Central memory CD8-positive, alpha-beta T cell (primary cell): ENCODE measurements around the gene TAPBP.
"Not testable (repeated sequence)": the region's sequence is repeated elsewhere in the genome, so short reads cannot be mapped to it uniquely, and the experiment has no call there.

Source experiments
- ATAC-seq: fragments of 150-1000 bp; cut with Tn5 transposase; replicated peaks from 2 replicates; pipeline ENCODE4 v1.10.0; 2022; ENCODE audit warnings: mild to moderate bottlenecking, moderate FRiP score, moderate number of reproducible peaks; ENCODE audit not compliant: poor library complexity, severe bottlenecking; ENCODE audit errors: extremely low read depth
- DNase-seq, 2 donors: peaks; one replicate each; pipeline ENCODE4 v3.0.0; 2021; ENCODE audit warnings: low spot score in 2 of 2
- H3K27ac Mint-ChIP-seq: one replicate; pipeline ENCODE4 v1.8.0; 2022; ENCODE audit warnings: low read depth, mild to moderate bottlenecking, moderate library complexity, mixed read lengths
- H3K27me3 Mint-ChIP-seq: one replicate; pipeline ENCODE4 v1.8.0; 2022; ENCODE audit warnings: mixed read lengths
- H3K36me3 Mint-ChIP-seq: one replicate; pipeline ENCODE4 v1.8.0; 2022; ENCODE audit warnings: mild to moderate bottlenecking, moderate library complexity, mixed read lengths; ENCODE audit not compliant: insufficient read depth
- H3K4me1 Mint-ChIP-seq: one replicate; pipeline ENCODE4 v1.8.0; 2022; ENCODE audit warnings: mixed read lengths
- H3K4me3 Mint-ChIP-seq: one replicate; pipeline ENCODE4 v1.8.0; 2022; ENCODE audit warnings: mild to moderate bottlenecking, moderate library complexity, mixed read lengths
- H3K9me3 Mint-ChIP-seq: one replicate; pipeline ENCODE4 v1.8.0; 2022; ENCODE audit warnings: mixed read lengths

TAPBP gene

GRCh38 chr6:33275795-33276580 is 37.9 kb downstream of the TAPBP start:
- not testable (repeated sequence) for ATAC-seq, H3K9me3 Mint-ChIP-seq, H3K27me3 Mint-ChIP-seq, DNase-seq
- Mint-ChIP-seq H3K4me3 (peak overlapping the region; percentile 86), H3K4me1 (peaks cover 73% of the 10 kb centered on the region), H3K27ac (peak overlapping the region; percentile 92), H3K36me3 (peaks cover 55% of the 10 kb centered on the region)

- no peaks in the 10 kb centered on the region for H3K27me3 Mint-ChIP-seq
- H3K9me3 Mint-ChIP-seq: no peaks in the 10 kb centered on the region
- peaks cover 49% of the 10 kb centered on the region for H3K36me3 Mint-ChIP-seq
- H3K4me3 Mint-ChIP-seq: peak overlapping the region; percentile 98
- H3K4me1 Mint-ChIP-seq: peaks cover 73% of the 10 kb centered on the region
- ATAC-seq: no peak
- DNase-seq: no peak
- H3K27ac Mint-ChIP-seq: peak overlapping the region; percentile 80
Measured at GRCh38 chr6:33273924-33274902, 39.7 kb downstream of the TAPBP start.

- H3K4me3 Mint-ChIP-seq: peak overlapping the region; percentile 98
- H3K27ac Mint-ChIP-seq: peak overlapping the region; percentile 98
- ATAC-seq (no peak), DNase-seq (no peak)
- no peaks in the 10 kb centered on the region for H3K27me3 Mint-ChIP-seq
- no peaks in the 10 kb centered on the region for H3K9me3 Mint-ChIP-seq
- peaks cover 70% of the 10 kb centered on the region for H3K4me1 Mint-ChIP-seq
- peaks cover 52% of the 10 kb centered on the region for H3K36me3 Mint-ChIP-seq
Measured at GRCh38 chr6:33273129-33273923, 40.6 kb downstream of the TAPBP start.

DNA sequence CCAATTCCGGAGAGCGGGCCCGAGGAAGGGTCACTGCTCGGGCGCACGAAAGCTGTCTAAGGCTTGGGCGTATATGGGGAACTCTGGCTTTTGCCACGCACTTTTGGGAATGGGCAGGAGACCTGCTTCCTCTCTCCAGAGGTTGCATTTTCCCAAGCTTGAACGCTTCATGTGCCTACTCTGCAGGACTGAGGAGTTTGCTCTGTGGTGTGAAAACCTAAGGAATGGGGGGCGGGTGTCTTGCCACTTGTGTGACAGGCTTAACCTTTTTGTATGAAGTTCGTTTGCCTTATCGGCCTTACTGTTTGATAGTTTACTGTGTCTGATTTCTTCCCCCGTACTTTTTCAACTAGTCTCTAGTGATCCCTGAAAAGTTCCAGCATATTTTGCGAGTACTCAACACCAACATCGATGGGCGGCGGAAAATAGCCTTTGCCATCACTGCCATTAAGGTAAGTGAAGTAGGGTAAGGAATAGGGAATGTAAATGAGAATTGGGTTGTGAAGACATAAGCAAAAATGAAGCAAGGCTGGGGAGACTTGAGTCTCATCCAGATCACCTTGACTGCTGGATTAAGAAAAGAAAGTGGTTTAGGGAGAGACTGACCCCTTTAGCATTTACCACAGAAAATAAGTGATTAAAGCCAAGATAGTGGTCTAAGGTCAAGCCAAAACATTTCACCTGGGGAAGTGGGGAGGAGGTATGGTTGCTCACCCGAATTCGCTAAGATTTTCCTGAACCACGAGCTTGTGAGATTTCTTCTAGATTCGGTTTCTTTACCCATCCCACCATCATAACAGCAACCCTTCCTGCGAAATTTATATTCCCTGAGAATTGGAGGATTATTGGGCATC is 41.4 kb downstream of the TAPBP start:
- no peaks in the 10 kb centered on the region for H3K9me3 Mint-ChIP-seq
- H3K27ac Mint-ChIP-seq: peak overlapping the region; percentile 98
- DNase-seq (no peak), ATAC-seq (no peak)
- H3K4me3 Mint-ChIP-seq: peak overlapping the region; percentile 98
- peaks cover 54% of the 10 kb centered on the region for H3K36me3 Mint-ChIP-seq
- H3K4me1 Mint-ChIP-seq: peaks cover 62% of the 10 kb centered on the region
- no peaks in the 10 kb centered on the region for H3K27me3 Mint-ChIP-seq

GRCh38 chr6:33271468-33272274 is 42.2 kb downstream of the TAPBP start, which contains the start of the genes RPS18 and VPS52:
Gene RPS18, plus strand, starts transcription at chr6:33272075. Its CDS starts 45 bp downstream, at chr6:33272120.
Gene VPS52, minus strand, starts transcription at chr6:33271876. Its CDS starts 201 bp downstream, at chr6:33271675.
- no peaks in the 10 kb centered on the region for H3K9me3 Mint-ChIP-seq
- H3K4me1 Mint-ChIP-seq: peaks cover 58% of the 10 kb centered on the region
- H3K27me3 Mint-ChIP-seq: no peaks in the 10 kb centered on the region
- peak within 1 kb of the TSS; percentile 98 for H3K4me3 Mint-ChIP-seq
- ATAC-seq (peak; percentile 93), DNase-seq (peak; percentile 85 to 94)
- H3K27ac Mint-ChIP-seq: peak within 1 kb of the TSS; percentile 98
- H3K36me3 Mint-ChIP-seq: peaks cover 55% of the 10 kb centered on the region

- ATAC-seq (peak; percentile 50), DNase-seq (no peak)
- Mint-ChIP-seq H3K4me1 (peaks cover 52% of the 10 kb centered on the region), H3K27me3 (no peaks in the 10 kb centered on the region), H3K4me3 (peak overlapping the region; percentile 98), H3K27ac (peak overlapping the region; percentile 98), H3K9me3 (no peaks in the 10 kb centered on the region), H3K36me3 (peaks cover 56% of the 10 kb centered on the region)
Measured at GRCh38 chr6:33271117-33271467, 42.8 kb downstream of the TAPBP start.

DNA sequence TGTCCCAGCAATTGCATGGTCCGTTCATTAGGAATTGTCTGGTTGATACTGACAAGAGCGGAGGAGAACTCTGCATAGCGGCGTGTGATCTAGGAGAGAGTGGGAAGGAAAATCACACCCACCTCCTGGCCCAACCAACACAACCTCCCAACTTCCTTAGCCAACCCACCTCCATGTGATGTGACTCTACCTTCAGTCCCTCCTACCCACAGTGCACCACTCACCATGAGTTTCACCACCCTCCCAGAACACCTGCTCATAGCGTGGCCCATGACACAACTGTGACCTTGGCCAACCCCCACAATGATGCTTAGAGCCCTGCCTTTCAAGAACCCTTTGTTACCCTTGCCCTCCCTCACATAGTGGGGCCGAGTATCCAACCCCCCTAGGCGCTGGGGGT is 49.9 kb downstream of the TAPBP start:
- H3K9me3 Mint-ChIP-seq: no peaks in the 10 kb centered on the region
- H3K36me3 Mint-ChIP-seq: peaks cover 70% of the 10 kb centered on the region
- H3K4me3 Mint-ChIP-seq: no peak overlapping the region
- H3K27ac Mint-ChIP-seq: no peak overlapping the region
- ATAC-seq (no peak), DNase-seq (no peak)
- no peaks in the 10 kb centered on the region for H3K27me3 Mint-ChIP-seq
- peaks cover 14% of the 10 kb centered on the region for H3K4me1 Mint-ChIP-seq

GRCh38 chr6:33262490-33262889 is 51.4 kb downstream of the TAPBP start:
- H3K9me3 Mint-ChIP-seq, H3K27ac Mint-ChIP-seq, H3K4me1 Mint-ChIP-seq, ATAC-seq, DNase-seq, H3K4me3 Mint-ChIP-seq, H3K27me3 Mint-ChIP-seq: not testable (repeated sequence)
- H3K36me3 Mint-ChIP-seq: peaks cover 67% of the 10 kb centered on the region

- DNase-seq (no peak), ATAC-seq (no peak)
- Mint-ChIP-seq H3K27ac (no peak overlapping the region), H3K9me3 (no peaks in the 10 kb centered on the region), H3K4me1 (peaks cover 7% of the 10 kb centered on the region), H3K36me3 (peaks cover 58% of the 10 kb centered on the region), H3K4me3 (no peak overlapping the region), H3K27me3 (no peaks in the 10 kb centered on the region)
Measured at GRCh38 chr6:33259032-33259431, 54.8 kb downstream of the TAPBP start.

DNA sequence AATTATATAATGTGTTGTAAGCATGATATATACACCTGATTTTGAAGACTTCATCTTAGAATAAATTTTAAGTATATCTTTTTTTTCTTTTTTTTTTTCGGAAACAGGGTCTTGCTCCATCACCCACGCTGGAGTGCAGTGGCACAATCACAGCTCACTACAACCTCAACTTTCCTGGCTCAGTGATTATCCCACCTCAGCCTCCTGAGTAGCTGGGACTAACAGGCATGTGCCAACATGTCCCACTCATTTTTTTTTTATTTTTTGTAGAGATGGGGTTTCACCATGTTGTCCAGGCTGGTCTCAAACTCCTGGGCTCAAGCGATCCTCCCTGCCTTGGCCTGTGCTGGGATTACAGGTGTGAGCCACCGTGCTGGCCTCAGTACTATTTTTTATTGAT is 59.3 kb downstream of the TAPBP start:
- DNase-seq (no peak), ATAC-seq (no peak)
- no peaks in the 10 kb centered on the region for H3K9me3 Mint-ChIP-seq
- no peak overlapping the region for H3K4me3 Mint-ChIP-seq
- H3K27ac Mint-ChIP-seq: no peak overlapping the region
- H3K4me1 Mint-ChIP-seq: peaks cover 20% of the 10 kb centered on the region
- peaks cover 33% of the 10 kb centered on the region for H3K36me3 Mint-ChIP-seq
- no peaks in the 10 kb centered on the region for H3K27me3 Mint-ChIP-seq

- Mint-ChIP-seq H3K36me3 (peaks cover 39% of the 10 kb centered on the region), H3K27me3 (no peaks in the 10 kb centered on the region), H3K9me3 (no peaks in the 10 kb centered on the region), H3K27ac (no peak overlapping the region), H3K4me1 (peaks cover 36% of the 10 kb centered on the region), H3K4me3 (no peak overlapping the region)
- no peak for DNase-seq
- ATAC-seq: no peak
Measured at GRCh38 chr6:33252759-33253158, 61.1 kb downstream of the TAPBP start.
